Stromal cell of bone marrow (primary cell): ENCODE measurements around the gene SLC2A10.
A peak's percentile ranks its signal among the peaks of the same experiment; 100 is the strongest.
"Not testable (repeated sequence)": the region's sequence is repeated elsewhere in the genome, so short reads cannot be mapped to it uniquely, and the experiment has no call there.

Experiments used
- DNase-seq: peaks from one replicate; pipeline ENCODE4 v3.0.0-alpha.2; 2012; ENCODE audit warnings: low read depth

The SLC2A10 gene

GRCh38 chr20:46709459-46710152 lies at the start of gene SLC2A10:
Gene SLC2A10, plus strand, starts transcription at chr20:46709649. Its CDS starts 88 bp downstream, at chr20:46709737.
- peak; percentile 34 for DNase-seq

- DNase-seq = no peak
Measured at GRCh38 chr20:46660487-46660886, 49.0 kb upstream of the SLC2A10 start.

- no peak for DNase-seq
Measured at GRCh38 chr20:46661659-46662058, 47.8 kb upstream of the SLC2A10 start.

- DNase-seq = no peak
Measured at GRCh38 chr20:46663531-46663930, 45.9 kb upstream of the SLC2A10 start.

- DNase-seq = no peak
Measured at GRCh38 chr20:46665602-46666001, 43.8 kb upstream of the SLC2A10 start.

- no peak for DNase-seq
Measured at GRCh38 chr20:46666306-46666705, 43.1 kb upstream of the SLC2A10 start.

GRCh38 chr20:46666818-46667515 lies 42.5 kb upstream of the SLC2A10 start:
- no peak for DNase-seq

- no peak for DNase-seq
Measured at GRCh38 chr20:46670228-46670584, 39.2 kb upstream of the SLC2A10 start.

GRCh38 chr20:46670585-46671584 lies 38.6 kb upstream of the SLC2A10 start:
- no peak for DNase-seq

- no peak for DNase-seq
Measured at GRCh38 chr20:46671866-46672542, 37.4 kb upstream of the SLC2A10 start.

- DNase-seq = no peak
Measured at GRCh38 chr20:46672543-46673148, 36.8 kb upstream of the SLC2A10 start.

- DNase-seq = no peak
Measured at GRCh38 chr20:46673394-46674252, 35.8 kb upstream of the SLC2A10 start.

- DNase-seq = no peak
Measured at GRCh38 chr20:46674253-46675083, 35.0 kb upstream of the SLC2A10 start.

- DNase-seq = not testable (repeated sequence)
Measured at GRCh38 chr20:46676649-46677316, 32.7 kb upstream of the SLC2A10 start.

GRCh38 chr20:46677608-46678007 lies 31.8 kb upstream of the SLC2A10 start:
- no peak for DNase-seq

GRCh38 chr20:46678516-46678915 lies 30.9 kb upstream of the SLC2A10 start:
- no peak for DNase-seq

GRCh38 chr20:46680684-46681031 lies 28.8 kb upstream of the SLC2A10 start:
- no peak for DNase-seq

- no peak for DNase-seq
Measured at GRCh38 chr20:46681032-46681854, 28.2 kb upstream of the SLC2A10 start.
